H1 (cell line): ENCODE results near the gene CSF2. TPM values are rescaled to one million over a fixed set of nuclear protein-coding genes. Genes with fewer than 3 reads are reported as not detected.

ENCODE experiments used
- CTCF ChIA-PET: fragments of 300-600 bp; sonication (Branson Sonifier 250); formaldehyde crosslinking; loops from one replicate; lab custom pipeline; 2021; ENCODE audit not compliant: partially characterized antibody; lab: Charles Lee
- POLR2A ChIA-PET: fragments of 300-600 bp; sonication (Branson Sonifier 250); formaldehyde crosslinking; loops from one replicate; lab custom pipeline; 2021; ENCODE audit warnings: inconsistent platforms; ENCODE audit not compliant: partially characterized antibody; lab: Charles Lee
- DNase-seq, 2 experiments: peaks; one replicate each; pipeline versions ENCODE4 v3.0.0 to v3.0.0-alpha.2; 2010 to 2022; ENCODE audit warnings: low spot score in 2 of 2, low read depth in 1 of 2, mixed read lengths in 1 of 2
- FAIRE-seq: peaks from 2 replicates; lab custom pipeline; 2011; peaks lifted over from hg19 to GRCh38; lab: Jason Lieb, UNC
- H2AFZ ChIP-seq: 2 replicates; pipeline ENCODE4 v1.8.1; 2012; ENCODE audit warnings: low read length, inconsistent platforms
- H2AK5ac ChIP-seq: 2 replicates; pipeline ENCODE4 v1.6.1; 2013; ENCODE audit warnings: low read depth, low read length
- H2BK120ac ChIP-seq: replicated peaks from 2 replicates; pipeline ENCODE3; 2013; ENCODE audit warnings: low read depth, low read length, inconsistent platforms
- H2BK12ac ChIP-seq: 2 replicates; pipeline ENCODE4 v1.6.1; 2013; ENCODE audit warnings: low read depth, low read length
- H2BK15ac ChIP-seq: 2 replicates; pipeline ENCODE4 v1.6.1; 2013; ENCODE audit warnings: low read length
- H2BK20ac ChIP-seq: 2 replicates; pipeline ENCODE4 v1.6.1; 2013; ENCODE audit warnings: low read length
- H2BK5ac ChIP-seq: 2 replicates; pipeline ENCODE4 v1.6.1; 2013; ENCODE audit warnings: low read depth, low read length
- H3K14ac ChIP-seq: 2 replicates; pipeline ENCODE4 v1.6.1; 2013; ENCODE audit warnings: inconsistent platforms; ENCODE audit not compliant: insufficient read length
- H3K18ac ChIP-seq: 2 replicates; pipeline ENCODE4 v1.6.1; 2013; ENCODE audit warnings: low read length; ENCODE audit errors: extremely low read depth
- H3K23ac ChIP-seq: 2 replicates; pipeline ENCODE4 v1.6.1; 2013; ENCODE audit warnings: inconsistent platforms; ENCODE audit not compliant: insufficient read length
- H3K23me2 ChIP-seq: 2 replicates; pipeline ENCODE4 v1.6.1; 2013; ENCODE audit warnings: low read depth, low read length
- H3K27ac ChIP-seq: 2 replicates; pipeline ENCODE4 v1.6.1; 2011; ENCODE audit warnings: low read depth, low read length, inconsistent platforms
- H3K27me3 ChIP-seq, 4 experiments: replicated peaks in 1 of 4; 1 replicate in 1 of 4; 2 replicates in 3 of 4; pipeline versions ENCODE4 v1.6.1 to v1.8.1; 2011 to 2013; ENCODE audit warnings: low read length in 3 of 4, mild to moderate bottlenecking in 3 of 4, inconsistent platforms in 2 of 4, mixed read lengths in 2 of 4, moderate library complexity in 1 of 4; ENCODE audit not compliant: control insufficient read depth in 3 of 4, insufficient read depth in 3 of 4; ENCODE audit errors: extremely low read depth in 1 of 4
- H3K36me3 ChIP-seq, 4 experiments: 2 replicates each; pipeline versions ENCODE4 v1.6.1 to v1.8.1; 2011 to 2013; ENCODE audit warnings: mild to moderate bottlenecking in 4 of 4, low read length in 3 of 4, moderate library complexity in 2 of 4, control low read depth in 1 of 4, inconsistent platforms in 1 of 4; ENCODE audit not compliant: insufficient read depth in 4 of 4, control insufficient read depth in 2 of 4
- H3K4ac ChIP-seq: replicated peaks from 2 replicates; pipeline ENCODE3; 2013; ENCODE audit warnings: low read length, low read depth, mixed read lengths, inconsistent platforms; ENCODE audit not compliant: insufficient read length
- H3K4me1 ChIP-seq, 4 experiments: replicated peaks in 1 of 4; 1 replicate in 1 of 4; 2 replicates in 3 of 4; pipeline versions ENCODE4 v1.6.1 to v1.8.1; 2011 to 2013; ENCODE audit warnings: low read length in 3 of 4, inconsistent platforms in 2 of 4, mixed read lengths in 1 of 4; ENCODE audit not compliant: insufficient read depth in 4 of 4, control insufficient read depth in 3 of 4
- H3K4me2 ChIP-seq, 2 experiments: 2 replicates each; pipeline versions ENCODE4 v1.6.1 to v1.8.1; 2011 to 2013; ENCODE audit warnings: low read depth in 2 of 2, low read length in 2 of 2, control low read depth in 1 of 2, inconsistent platforms in 1 of 2, mild to moderate bottlenecking in 1 of 2; ENCODE audit not compliant: insufficient read depth in 1 of 2
- H3K4me3 ChIP-seq, 4 experiments: fragments of 200-600, 300-600 bp in 1 of 4; sonication (generic), shearing (Covaris generic), sonication (Bioruptor Twin) in 1 of 4; 2 replicates each; pipeline versions ENCODE4 v1.5.1 to v1.8.1; 2011 to 2016; ENCODE audit warnings: low read length in 4 of 4, low read depth in 3 of 4, control low read depth in 2 of 4, inconsistent platforms in 2 of 4, mild to moderate bottlenecking in 2 of 4, mixed read lengths in 1 of 4, moderate library complexity in 1 of 4; ENCODE audit not compliant: insufficient read depth in 2 of 4; ENCODE audit errors: extremely low read depth in 1 of 4
- H3K56ac ChIP-seq: replicated peaks from 2 replicates; pipeline ENCODE3; 2013; ENCODE audit warnings: low read depth, mild to moderate bottlenecking, mixed read lengths, low read length, inconsistent platforms; ENCODE audit not compliant: insufficient read length
- H3K79me1 ChIP-seq: 2 replicates; pipeline ENCODE4 v1.6.1; 2013; ENCODE audit warnings: low read depth, low read length, control low read depth
- H3K79me2 ChIP-seq, 2 experiments: 2 replicates each; pipeline versions ENCODE4 v1.6.1 to v1.8.1; 2012 to 2013; ENCODE audit warnings: low read length in 2 of 2, mild to moderate bottlenecking in 2 of 2, inconsistent platforms in 1 of 2; ENCODE audit not compliant: insufficient read depth in 2 of 2, control insufficient read depth in 1 of 2
- H3K9ac ChIP-seq, 4 experiments: replicated peaks in 1 of 4; 1 replicate in 1 of 4; 2 replicates in 3 of 4; pipeline versions ENCODE4 v1.6.1 to v1.8.1; 2011 to 2013; ENCODE audit warnings: low read depth in 3 of 4, low read length in 3 of 4, control low read depth in 2 of 4, mild to moderate bottlenecking in 2 of 4, moderate library complexity in 2 of 4, inconsistent platforms in 1 of 4; ENCODE audit errors: extremely low read depth in 1 of 4
- H3K9me3 ChIP-seq, 2 experiments: 2 replicates each; pipeline versions ENCODE4 v1.6.1 to v1.8.1; 2012 to 2013; ENCODE audit warnings: mild to moderate bottlenecking in 2 of 2, moderate library complexity in 2 of 2, control low read depth in 1 of 2, inconsistent platforms in 1 of 2, low read depth in 1 of 2, low read length in 1 of 2, mixed read lengths in 1 of 2; ENCODE audit not compliant: insufficient read depth in 2 of 2
- H4K20me1 ChIP-seq, 2 experiments: replicated peaks in 1 of 2; 2 replicates each; pipeline versions ENCODE3 to v1.8.1; 2011 to 2013; ENCODE audit warnings: inconsistent platforms in 2 of 2, low read length in 2 of 2, mild to moderate bottlenecking in 1 of 2; ENCODE audit not compliant: insufficient read depth in 2 of 2, control insufficient read depth in 1 of 2
- H4K5ac ChIP-seq: 2 replicates; pipeline ENCODE4 v1.6.1; 2013; ENCODE audit warnings: low read length, low read depth, mixed read lengths, inconsistent platforms; ENCODE audit not compliant: insufficient read length
- H4K8ac ChIP-seq: 2 replicates; pipeline ENCODE4 v1.8.0; 2013; ENCODE audit warnings: mild to moderate bottlenecking, moderate library complexity, low read length, inconsistent platforms; ENCODE audit not compliant: insufficient read depth; ENCODE audit errors: extremely low read depth
- H4K91ac ChIP-seq: replicated peaks from 2 replicates; pipeline ENCODE3; 2013; ENCODE audit warnings: low read length, mixed read lengths, inconsistent platforms; ENCODE audit not compliant: insufficient read length
- BACH1 ChIP-seq: IDR thresholded peaks from 2 replicates; pipeline ENCODE4 v1.6.1; 2012; ENCODE audit warnings: low read length, improper control_type of control experiment
- EGR1 ChIP-seq: IDR thresholded peaks from 2 replicates; pipeline ENCODE4 v1.6.1; 2011; ENCODE audit warnings: low read depth, low read length, borderline replicate concordance
- NRF1 ChIP-seq: IDR thresholded peaks from 2 replicates; pipeline ENCODE4 v1.6.1; 2011; ENCODE audit warnings: mild to moderate bottlenecking, low read depth, low read length, improper control_type of control experiment
- POLR2AphosphoS5 ChIP-seq: IDR thresholded peaks from 2 replicates; pipeline ENCODE4 v1.6.1; 2011; ENCODE audit warnings: low read depth, low read length
- RBBP5 ChIP-seq: IDR thresholded peaks from 2 replicates; pipeline ENCODE4 v1.7.1; 2012; ENCODE audit warnings: low read depth, mild to moderate bottlenecking, inconsistent platforms, low read length, moderate library complexity, borderline replicate concordance
- RFX5 ChIP-seq: IDR thresholded peaks from 2 replicates; pipeline ENCODE4 v1.6.1; 2011; ENCODE audit warnings: low read depth, low read length, improper control_type of control experiment, borderline replicate concordance
- SIX5 ChIP-seq: IDR thresholded peaks from 2 replicates; pipeline ENCODE4 v1.6.1; 2011; ENCODE audit warnings: mild to moderate bottlenecking, low read depth, low read length
- ZNF274 ChIP-seq: IDR thresholded peaks from 2 replicates; pipeline ENCODE4 v1.7.0; 2012; ENCODE audit warnings: low read length, borderline replicate concordance; ENCODE audit errors: extremely low read depth
- WGBS, 2 experiments: shearing (Covaris generic) in 1 of 2; methylation state at CpG; one replicate each; pipeline versions ENCODE4 v1.1.6 to v1.1.7; 2013 to 2015; ENCODE audit warnings: low lambda C conversion rate in 2 of 2, mixed read lengths in 2 of 2, inconsistent platforms in 1 of 2, low coverage in 1 of 2, missing lambda C conversion rate in 1 of 2; ENCODE audit not compliant: insufficient replicate concordance in 2 of 2, insufficient coverage in 1 of 2, insufficient read length in 1 of 2; ENCODE audit errors: extremely low coverage in 1 of 2, missing lambda C conversion rate in 1 of 2; 5-methylcytosine and 5-hydroxymethylcytosine counted together
- polyA plus RNA-seq, 7 experiments: library from polyadenylated mRNA; depleted of rRNA in 3 of 7; stranded (reverse) in 5 of 7; unstranded in 2 of 7; fragments of >200 nt in 5 of 7; fragments of 200-250 nt in 2 of 7; gene quantifications; 1 replicate in 5 of 7; 2 replicates in 1 of 7; 4 replicates in 1 of 7; pipeline versions ENCODE4 v1.2.1 to v1.2.3, GENCODE V29; 2011 to 2013; ENCODE audit warnings: missing spikeins in 2 of 7, mixed read lengths in 2 of 7
- total RNA-seq: library from RNA; stranded (reverse); fragmentation: NEBNext Ultra II Directional; extraction: Animal tissue kit (Norgen Biotek cat#: 25700); gene quantifications from 2 replicates; pipeline ENCODE4 v1.2.1, GENCODE V29; 2021

The CSF2 gene
- total and polyA plus RNA-seq, 2 of the 8 experiments (the other 6 are each of a cell fraction or from before 2014, with no cell fraction given): not detected

- DNase-seq: no peak
- H3K27ac ChIP-seq: no peak overlapping the region
- CTCF ChIA-PET: no interaction called here
- H4K8ac ChIP-seq: no peak overlapping the region
- no peak overlapping the region for H4K91ac ChIP-seq
- no peaks in the 10 kb centered on the region for H3K79me2 ChIP-seq
- no peaks in the 10 kb centered on the region for H3K9me3 ChIP-seq
- H3K4me3 ChIP-seq: no peak overlapping the region
- no peak overlapping the region for H3K9ac ChIP-seq
- H2BK5ac ChIP-seq: no peak overlapping the region
- H2BK20ac ChIP-seq: no peak overlapping the region
- no peak overlapping the region for H2BK12ac ChIP-seq
- H2AFZ ChIP-seq: no peak overlapping the region
- no peak overlapping the region for H2AK5ac ChIP-seq
- H3K27me3 ChIP-seq: no peaks in the 10 kb centered on the region
- H4K5ac ChIP-seq: no peak overlapping the region
- H3K4me2 ChIP-seq: no peak overlapping the region
- H3K36me3 ChIP-seq: no peaks in the 10 kb centered on the region
- peaks cover 0 to 5% (median under 1%) of the 10 kb centered on the region in 4 experiments; a peak in 4 of 7 replicates for H3K4me1 ChIP-seq
- POLR2A ChIA-PET: no interaction called here
- FAIRE-seq: no peak
- TF ChIP-seq SIX5 (no peak), NRF1 (no peak), EGR1 (no peak), BACH1 (no peak), RBBP5 (no peak), POLR2AphosphoS5 (no peak), ZNF274 (no peak), RFX5 (no peak)
- H4K20me1 ChIP-seq: no peaks in the 10 kb centered on the region
- H3K4ac ChIP-seq: no peak overlapping the region
- H3K23ac ChIP-seq: no peak overlapping the region
- WGBS, 2 experiments: 85% methylated on average over 3 of the region's 3 CpGs; no CpG with 5 or more reads in 1 of the 2 experiments
- H2BK15ac ChIP-seq: no peak overlapping the region
- H3K14ac ChIP-seq: no peak overlapping the region
- H3K56ac ChIP-seq: no peak overlapping the region
- no peaks in the 10 kb centered on the region for H3K23me2 ChIP-seq
- H3K79me1 ChIP-seq: no peaks in the 10 kb centered on the region
- H2BK120ac ChIP-seq: no peak overlapping the region
- no peak overlapping the region for H3K18ac ChIP-seq
Measured at GRCh38 chr5:132112111-132112510, 38.5 kb downstream of the CSF2 start.
